ENCODE data around the gene PGPEP1.
"Not testable (repeated sequence)": the region's sequence is repeated elsewhere in the genome, so short reads cannot be mapped to it uniquely, and the experiment has no call there.

PGPEP1 gene

GRCh38 chr19:18392417-18392816 lies 52.0 kb downstream of the PGPEP1 start:
- TF ChIP-seq CTCF (conservative IDR thresholded peaks at IDR 0.05) = no peak
- H3K27ac ChIP-seq = no peak overlapping the region

- H3K27ac ChIP-seq = no peak overlapping the region
- TF ChIP-seq CTCF (conservative IDR thresholded peaks at IDR 0.05) = no peak
Observed at GRCh38 chr19:18392926-18393325, 52.5 kb downstream of the PGPEP1 start.

GRCh38 chr19:18393836-18394235 lies 53.4 kb downstream of the PGPEP1 start:
- no peak for TF ChIP-seq CTCF (conservative IDR thresholded peaks at IDR 0.05)
- H3K27ac ChIP-seq = no peak overlapping the region

- TF ChIP-seq CTCF (conservative IDR thresholded peaks at IDR 0.05) = no peak
- H3K27ac ChIP-seq = 0 out of 2 replicates have a peak overlapping the region, but pooled peaks have one; percentile 7
Observed at GRCh38 chr19:18396471-18397241, 56.3 kb downstream of the PGPEP1 start.

GRCh38 chr19:18397242-18398202 lies 57.1 kb downstream of the PGPEP1 start, which contains the start of gene LRRC25:
Gene LRRC25 (minus strand): TSS chr19:18397622. CDS start chr19:18396963, 659 bp downstream.
- peak within 1 kb of the TSS; percentile 80 for H3K27ac ChIP-seq
- no peak for TF ChIP-seq CTCF (conservative IDR thresholded peaks at IDR 0.05)

GRCh38 chr19:18399008-18399407 lies 58.6 kb downstream of the PGPEP1 start:
- TF ChIP-seq CTCF (conservative IDR thresholded peaks at IDR 0.05) = no peak
- peak overlapping the region; percentile 80 for H3K27ac ChIP-seq

GRCh38 chr19:18401580-18402112 lies 61.2 kb downstream of the PGPEP1 start:
- peak; percentile 59 for TF ChIP-seq CTCF (conservative IDR thresholded peaks at IDR 0.05)
- H3K27ac ChIP-seq = peak overlapping the region; percentile 48

- H3K27ac ChIP-seq = peak overlapping the region; percentile 48
Observed at GRCh38 chr19:18402455-18403248, 62.3 kb downstream of the PGPEP1 start.

- not testable (repeated sequence) for H3K27ac ChIP-seq
Observed at GRCh38 chr19:18405754-18406153, 65.4 kb downstream of the PGPEP1 start.

Data from VCaP (cell line).